GM21360 (cell line): ENCODE results near the gene SIPA1L3.
"Not testable (repeated sequence)": the region's sequence is repeated elsewhere in the genome, so short reads cannot be mapped to it uniquely, and the experiment has no call there.

ENCODE experiments used
- ATAC-seq: cut with Tn5 transposase; IDR thresholded peaks from one replicate; pipeline ENCODE4 v1.9.1; 2021; ENCODE audit warnings: mild to moderate bottlenecking, moderate library complexity; ENCODE audit not compliant: unreplicated experiment

The SIPA1L3 gene

DNA sequence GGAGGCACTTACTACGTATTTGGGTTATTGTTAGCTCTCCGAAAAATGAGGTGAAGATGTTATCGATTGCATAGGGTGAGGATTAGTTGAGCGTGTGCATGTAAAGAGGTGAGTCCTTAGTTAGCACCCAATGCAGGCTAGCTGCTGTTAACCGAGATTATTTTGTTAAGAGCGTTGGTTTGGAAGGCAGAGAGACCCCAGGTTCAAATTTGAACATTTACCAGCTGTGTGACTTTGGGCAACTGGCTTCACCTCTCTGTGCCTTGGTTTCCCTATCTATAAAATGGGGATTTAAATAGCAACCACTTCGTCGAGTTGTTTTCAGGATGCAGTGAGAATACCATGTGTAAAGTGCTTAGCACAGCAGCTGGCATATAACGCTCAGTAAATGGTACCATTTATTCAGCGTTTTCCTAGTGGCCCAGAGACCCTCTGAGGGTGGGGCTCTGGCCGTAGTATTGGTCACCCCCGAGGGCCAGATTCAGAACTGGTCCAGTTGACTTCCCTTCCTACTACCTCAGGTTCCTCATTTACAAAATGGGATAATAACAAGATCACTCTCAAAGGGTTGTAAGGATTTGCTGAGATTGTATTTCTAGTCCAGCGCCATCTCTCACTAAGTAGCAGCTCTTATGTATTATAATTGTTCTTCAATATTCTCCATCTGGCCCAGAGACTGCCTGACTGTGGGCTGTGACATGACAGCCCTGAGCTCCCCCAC, 887 bp downstream of the SIPA1L3 start:
- ATAC-seq, result no peak

DNA sequence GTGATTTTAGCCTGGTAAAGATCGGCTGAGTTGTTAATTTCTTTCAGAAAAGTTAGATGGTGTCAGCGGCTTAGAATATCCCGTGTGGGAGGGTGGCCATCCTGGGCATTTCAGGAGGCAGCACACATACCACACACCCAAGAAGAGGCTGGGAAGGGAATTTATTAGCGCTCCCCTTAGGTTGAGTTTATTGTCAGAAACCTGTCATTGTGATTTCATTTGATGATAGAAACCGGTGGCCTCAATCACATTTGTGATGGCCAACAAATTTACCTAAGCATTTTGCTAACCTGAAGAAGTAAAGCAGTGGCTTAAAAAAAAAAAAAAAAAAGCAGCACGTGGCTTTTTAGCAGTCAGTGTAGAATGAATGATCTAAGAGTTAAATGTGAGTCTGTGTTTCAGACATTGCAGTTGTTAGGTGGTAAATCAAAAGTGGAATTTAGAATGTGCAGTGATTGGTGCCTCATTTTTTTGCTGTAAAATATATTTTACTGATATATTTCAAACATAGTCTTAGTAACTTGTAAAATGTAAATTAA, 2.7 kb downstream of the SIPA1L3 start:
- ATAC-seq, result no peak

DNA sequence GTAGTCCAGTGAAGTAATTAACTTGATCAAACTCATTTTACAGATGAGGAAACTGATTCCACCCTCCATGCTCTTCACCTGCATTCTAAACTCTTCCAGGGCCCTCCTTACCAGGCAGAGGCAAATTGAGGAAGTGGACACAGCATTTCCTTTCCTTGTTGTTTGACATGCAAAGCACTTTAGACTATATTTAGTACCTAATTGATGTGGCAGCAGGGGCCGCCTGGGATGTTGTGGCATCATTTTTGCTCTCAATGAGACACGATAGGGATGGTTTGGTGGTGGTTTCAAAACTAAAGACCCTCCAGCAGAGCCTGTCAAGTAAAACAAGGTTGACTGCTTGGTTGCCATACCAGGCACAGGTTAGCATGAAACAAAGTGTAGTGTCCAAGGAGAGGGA, 7.9 kb downstream of the SIPA1L3 start:
- no peak for ATAC-seq

DNA sequence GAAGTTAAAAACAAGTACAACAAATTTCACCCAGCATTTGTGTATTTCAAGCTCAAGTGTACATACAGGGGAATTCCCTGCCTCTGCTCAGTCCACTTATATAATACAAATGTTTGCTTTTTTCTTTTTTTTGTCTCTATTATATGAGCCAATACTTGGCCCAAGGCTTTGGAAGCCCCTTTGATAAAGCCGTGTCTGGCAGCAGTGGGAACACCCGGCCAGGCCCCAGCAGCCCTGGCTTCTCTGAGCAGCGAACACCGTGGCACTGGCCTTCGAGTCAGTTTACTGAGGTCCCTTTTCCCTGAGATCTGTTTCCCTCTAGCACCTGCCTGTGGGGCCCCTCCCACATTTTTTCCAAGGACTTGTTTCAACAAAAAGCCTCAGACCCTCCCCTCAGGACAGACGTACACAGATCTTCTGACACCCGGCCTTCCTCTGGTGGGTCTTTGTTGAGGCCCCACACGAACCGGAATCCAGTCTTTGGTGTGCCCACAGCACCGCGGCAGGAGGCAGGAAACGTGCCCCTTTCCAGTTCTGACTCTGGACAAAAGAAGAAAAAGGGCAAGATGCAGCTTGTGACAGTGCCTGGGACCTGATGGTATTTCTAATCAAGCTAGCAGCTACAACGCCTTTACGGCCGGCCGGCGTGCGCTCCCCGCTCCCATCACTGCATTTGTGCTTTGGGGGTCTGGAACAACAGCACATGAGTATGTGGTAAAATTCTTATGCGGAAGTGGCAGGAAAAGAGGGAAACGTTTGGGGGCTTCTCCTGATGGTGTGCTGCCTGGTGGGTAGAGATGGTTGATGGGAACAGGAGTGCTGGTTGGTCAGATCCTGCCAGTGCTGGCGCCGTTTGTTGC, 13.8 kb downstream of the SIPA1L3 start:
- ATAC-seq, result no peak

DNA sequence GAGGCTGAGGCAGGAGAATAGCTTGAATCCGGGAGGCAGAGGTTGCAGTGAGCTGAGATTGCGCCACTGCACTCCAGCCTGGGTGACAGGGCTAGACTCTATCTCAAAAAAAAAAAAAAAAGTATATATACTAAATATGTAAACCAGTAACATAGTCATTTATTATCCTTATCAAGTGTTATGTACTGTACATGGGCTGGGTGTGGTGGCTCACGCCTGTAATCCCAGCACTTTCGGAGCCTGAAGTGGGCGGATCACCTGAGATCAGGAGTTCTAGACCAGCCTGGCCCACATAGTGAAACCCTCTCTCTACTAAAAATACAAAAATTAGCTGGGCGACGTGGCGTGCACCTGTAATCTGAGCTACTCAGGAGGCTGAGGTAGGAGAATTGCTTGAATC, 17.6 kb downstream of the SIPA1L3 start:
- not testable (repeated sequence) for ATAC-seq

DNA sequence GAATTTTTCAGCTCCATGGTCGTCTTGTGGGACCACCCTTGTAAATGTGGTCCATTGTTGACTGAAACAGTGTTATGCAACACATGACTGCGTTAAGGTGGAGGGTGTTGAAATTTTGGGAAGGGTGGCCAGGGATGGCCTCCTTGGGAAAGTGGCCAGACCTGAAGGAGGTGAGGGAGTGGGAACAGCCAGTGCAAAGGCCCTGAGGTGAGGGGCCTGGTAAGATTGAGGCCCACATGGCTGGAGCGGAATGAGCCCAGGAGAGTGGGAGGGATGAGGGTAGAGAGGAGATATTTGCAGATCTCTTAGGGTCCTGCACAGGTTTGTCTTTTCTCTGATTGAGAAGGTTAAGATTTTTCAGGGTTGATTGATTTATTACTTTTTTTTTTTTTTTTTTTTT, 18.2 kb downstream of the SIPA1L3 start:
- ATAC-seq, result no peak

DNA sequence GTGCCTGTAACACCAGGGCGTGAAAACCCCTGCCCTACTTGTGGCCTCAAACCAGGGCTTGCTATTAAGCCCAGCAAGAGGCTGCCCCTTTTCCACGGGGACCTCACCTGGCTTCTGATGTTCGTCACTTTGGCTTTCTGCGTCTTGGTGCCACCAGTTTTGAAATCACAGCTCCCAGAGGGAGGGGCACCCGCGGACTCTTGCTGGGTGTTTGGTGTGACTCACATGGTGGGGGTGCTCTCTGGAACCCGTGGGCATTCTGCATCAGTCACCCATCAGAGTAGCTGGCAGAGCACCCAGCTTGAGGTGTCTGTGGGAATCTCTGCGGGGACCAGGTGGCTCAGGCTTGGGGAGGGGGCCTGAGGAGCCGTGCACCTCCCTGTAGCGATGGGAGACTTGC, 19.2 kb downstream of the SIPA1L3 start:
- no peak for ATAC-seq

DNA sequence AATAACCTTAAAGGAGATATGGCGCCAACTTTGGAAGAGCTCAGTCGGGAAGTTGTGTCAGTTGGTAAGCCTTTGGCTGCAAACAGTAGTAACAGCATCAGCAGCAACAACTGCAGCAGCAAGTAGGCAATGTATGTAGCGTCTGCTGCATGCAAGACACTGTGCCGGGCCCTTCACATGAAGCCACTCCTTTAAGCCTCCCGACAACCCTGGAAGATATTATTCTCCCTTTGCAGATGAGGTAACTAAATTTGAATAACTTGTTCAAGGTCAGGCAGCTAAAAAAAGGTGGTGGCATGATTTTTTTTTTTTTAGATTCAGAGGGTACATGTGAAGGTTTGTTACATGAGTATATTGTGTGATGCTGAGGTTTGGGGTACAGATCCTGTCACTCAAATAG, 19.7 kb downstream of the SIPA1L3 start:
- no peak for ATAC-seq

DNA sequence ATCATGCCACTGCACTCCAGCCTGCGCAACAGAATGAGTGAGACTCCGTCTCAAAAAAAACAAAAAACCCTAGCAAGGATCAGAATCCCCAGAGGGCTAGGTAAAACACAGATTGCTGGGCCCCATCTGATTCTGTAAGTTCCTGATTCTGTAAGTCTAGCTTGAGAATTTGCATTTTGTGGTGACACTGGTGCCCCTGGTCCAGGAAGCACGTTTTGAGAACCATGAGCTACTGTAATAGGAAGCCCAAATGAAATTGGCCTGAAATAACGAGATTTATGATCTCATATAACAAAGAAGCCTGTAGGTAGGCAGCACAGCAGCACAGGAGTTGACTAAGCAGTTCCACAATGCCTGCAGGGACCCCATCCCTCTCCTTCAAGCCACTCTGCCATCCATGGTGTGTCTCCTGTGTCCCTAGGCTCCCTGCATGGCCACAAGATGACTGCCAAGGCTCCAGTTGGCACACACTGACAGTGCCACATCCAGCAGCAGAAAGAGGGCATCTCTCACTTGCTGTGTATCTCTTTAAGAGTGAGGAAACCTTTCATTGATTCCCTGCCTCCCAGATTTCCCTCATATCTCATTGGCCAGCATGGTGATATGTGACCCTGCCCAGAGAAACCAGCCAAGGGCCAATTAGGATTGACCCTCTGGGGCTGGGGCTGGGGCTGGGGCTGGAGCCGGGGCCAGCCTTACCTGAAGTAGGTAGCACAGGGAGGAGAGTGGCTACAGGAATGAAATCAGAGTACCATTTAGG, 21.7 kb downstream of the SIPA1L3 start:
- peak; percentile 52 for ATAC-seq

DNA sequence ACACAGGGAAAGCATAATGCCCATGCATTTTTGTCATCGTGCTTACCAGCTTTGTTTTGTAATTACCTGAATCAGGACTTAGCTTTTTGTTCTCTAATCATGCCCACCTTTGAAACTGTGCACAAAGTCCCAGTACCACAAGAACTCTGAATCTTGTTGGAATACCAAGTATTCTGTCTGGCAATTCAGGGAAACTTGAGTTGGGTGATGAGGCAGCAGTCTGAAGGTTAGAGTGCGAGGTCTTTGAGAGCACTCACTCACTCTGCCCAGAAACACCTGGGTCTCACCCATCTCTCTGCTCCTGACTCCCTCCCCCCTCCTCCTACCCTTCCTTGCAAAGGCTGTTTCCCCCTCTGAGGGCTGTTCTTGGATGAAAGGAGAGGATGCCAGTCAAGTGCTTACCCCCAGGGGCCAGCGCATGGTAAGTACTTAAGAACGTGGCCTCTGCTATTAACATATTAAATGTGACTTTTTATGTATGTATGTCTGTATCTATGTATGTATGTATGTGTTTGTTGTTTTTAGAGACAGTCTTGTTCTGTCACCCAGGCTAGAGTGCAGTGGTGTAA, 22.4 kb downstream of the SIPA1L3 start:
- ATAC-seq, result no peak

DNA sequence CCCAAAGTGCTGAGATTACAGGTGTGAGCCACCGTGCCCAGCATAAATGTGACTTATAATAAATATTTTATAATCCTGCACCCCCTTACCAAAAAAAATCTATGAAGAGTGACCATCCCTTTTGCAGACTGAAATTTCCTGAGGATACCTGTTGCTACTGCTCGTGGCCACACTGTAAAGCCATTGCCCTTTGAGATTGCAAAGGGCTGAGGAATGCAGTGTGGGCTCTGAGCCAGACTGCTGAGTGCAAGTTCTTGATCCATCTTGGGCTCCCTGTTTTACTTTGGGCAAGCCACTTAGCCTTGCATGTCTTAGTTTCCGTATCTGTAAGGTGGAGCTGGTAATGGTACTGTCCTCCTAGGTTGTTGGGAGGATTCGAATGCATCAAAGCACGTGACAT, 23.4 kb downstream of the SIPA1L3 start:
- ATAC-seq, result no peak

DNA sequence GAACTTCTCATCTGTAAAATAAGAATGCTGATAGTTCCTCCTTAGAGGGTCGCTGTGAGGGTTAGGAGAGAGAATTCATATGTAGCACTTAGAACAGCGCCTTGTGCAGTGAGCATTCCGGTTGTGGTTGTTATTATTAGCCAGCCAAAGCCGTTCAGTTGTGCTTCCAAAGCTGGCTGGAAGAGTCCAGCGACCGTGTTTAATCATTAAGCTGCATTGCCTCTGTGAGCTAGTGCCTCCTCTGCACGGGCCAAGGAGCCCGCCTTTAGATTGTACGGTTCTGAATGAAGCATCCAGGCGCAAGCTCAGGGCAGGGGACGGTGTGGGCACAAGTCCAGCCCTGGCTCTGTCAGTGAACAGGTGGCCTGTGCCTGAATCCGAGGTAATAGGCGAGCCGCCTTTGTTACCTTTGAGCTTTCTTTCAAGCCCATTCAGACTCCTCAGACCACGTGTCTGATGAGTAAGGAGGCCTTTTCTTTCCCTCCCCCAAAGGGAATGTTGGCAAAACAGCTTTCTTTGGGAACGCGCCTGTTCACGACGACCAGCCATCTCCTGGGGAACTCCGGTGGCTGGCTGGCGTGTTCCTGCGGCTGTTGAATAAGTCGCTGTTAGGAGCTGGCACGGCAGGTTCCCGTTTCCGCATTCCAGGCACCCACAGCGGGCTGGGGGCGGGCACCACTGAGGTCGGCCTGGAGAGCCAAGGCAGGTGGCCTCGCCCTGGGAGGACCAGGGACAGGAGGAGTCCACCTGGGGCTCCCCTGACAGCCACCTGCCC, 25.1 kb downstream of the SIPA1L3 start:
- no peak for ATAC-seq

DNA sequence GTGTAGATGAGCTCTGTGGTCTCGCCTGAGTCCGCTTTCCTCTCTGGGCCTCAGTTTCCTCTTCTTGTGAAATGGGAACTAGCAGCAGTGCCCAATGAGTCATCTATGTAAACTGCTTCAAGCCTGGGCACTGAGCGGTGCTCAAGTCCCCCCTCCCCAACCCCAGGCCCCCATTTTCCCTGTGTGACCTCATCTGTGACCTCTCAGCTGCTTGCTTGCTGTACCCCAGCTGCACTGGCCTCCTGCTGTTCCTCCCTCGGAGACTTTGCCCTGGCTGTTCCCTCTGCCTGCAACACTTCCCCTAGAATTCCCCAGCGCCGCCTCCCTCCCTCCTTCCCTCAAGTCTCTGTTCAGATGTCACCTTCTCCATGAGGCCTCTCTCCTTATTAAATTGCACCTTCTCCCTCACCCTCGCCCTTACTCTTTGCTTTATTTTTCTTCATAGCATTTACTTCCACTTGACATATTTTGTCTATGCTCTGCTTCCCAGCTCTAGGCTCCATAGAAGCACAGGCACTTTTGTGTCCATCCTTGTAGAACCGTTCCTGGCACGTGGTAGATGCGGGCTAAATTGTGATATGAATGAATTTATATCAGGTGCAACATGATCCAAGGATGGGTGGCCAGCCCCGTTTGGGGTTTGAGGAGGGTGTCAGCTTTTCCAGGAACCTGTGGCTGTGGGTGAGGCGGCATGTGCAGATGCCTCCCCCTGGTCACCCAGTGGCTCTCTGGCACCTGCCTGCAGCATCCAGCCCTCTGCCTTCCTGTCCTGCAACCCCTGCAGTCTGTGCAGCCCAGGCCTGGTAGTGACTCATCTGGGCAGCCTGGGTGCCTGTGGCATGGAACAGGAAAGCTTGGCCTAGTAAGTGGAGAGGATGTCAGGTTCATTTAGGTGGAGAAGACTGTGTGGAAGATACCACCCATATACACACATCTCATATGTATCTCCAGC, 26.3 kb downstream of the SIPA1L3 start:
- no peak for ATAC-seq

DNA sequence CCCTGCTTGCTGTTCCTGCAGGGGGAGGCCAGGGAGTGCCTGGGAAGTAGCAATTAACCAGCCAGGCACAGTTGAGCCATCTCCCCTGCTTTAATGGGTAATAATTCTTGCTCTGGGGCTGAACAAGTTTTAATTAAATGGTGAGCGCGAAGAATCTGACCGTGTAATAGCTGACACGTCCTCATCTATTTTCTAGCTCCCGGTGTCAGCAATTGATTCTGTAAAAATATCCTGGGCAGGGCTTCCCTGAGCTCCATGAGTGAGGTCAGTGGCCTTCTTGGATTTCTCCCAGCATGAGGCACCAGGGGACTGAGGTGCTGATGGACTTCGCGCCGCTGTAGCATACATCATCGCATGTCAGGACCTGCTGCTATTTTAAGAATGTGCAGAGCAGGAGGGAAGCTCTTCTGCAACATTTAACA, 26.9 kb downstream of the SIPA1L3 start:
- no peak for ATAC-seq

DNA sequence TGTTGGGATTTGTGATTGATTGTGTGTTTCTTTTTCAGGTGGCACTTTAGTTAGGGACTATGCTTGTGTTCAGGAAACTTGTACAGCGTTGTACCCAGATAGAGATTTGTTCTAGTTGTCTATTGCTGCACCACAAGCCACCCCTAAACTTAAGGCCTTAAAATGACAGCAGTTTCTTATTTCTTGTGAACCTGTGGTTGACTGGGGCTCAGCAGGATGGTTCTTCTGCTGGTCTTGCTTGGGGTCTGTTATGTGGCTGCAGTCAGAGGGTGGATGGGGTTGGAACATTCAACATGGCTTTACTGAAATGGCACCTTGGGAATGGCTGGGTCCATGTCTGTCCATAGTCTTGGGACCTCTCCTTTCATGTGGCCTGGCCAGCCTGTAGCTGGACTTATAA, 28.3 kb downstream of the SIPA1L3 start:
- no peak for ATAC-seq

DNA sequence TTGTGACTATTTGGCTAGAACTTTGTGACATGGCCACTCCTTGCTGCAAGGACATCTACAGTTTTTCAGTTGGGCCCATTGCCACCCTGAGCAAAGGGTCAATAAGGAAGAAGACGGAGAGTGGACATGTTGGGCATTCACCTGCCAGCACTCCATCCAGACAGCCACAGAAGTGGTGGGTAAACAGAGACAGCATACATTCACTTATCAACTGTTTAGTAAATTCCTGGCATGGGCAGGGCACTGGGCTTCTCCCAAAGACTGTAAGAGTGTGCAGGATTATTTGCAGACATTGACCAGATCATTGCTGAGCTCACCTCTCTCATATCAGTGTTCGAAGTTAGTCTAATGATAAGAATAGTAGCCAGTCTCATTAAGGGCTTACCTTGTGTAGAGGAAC, 29.2 kb downstream of the SIPA1L3 start:
- no peak for ATAC-seq

DNA sequence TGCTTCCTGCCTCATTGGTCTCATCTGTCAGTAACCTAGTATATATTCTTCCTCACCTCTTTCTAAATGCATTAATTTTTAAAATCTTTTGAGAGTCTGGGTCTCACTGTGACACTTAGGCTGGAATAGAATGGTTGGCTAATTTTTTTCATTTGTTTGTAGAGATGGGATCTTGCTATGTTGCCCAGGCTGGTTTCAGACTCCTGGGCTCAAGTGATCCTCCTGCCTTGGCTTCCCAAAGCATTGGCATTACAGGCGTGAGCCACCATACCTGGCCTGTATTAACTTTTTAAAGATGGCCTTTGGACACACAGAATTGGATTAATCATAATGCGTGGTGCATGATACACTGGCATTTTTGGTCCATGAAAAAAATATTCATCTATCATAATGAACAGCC, 29.9 kb downstream of the SIPA1L3 start:
- ATAC-seq, result no peak

DNA sequence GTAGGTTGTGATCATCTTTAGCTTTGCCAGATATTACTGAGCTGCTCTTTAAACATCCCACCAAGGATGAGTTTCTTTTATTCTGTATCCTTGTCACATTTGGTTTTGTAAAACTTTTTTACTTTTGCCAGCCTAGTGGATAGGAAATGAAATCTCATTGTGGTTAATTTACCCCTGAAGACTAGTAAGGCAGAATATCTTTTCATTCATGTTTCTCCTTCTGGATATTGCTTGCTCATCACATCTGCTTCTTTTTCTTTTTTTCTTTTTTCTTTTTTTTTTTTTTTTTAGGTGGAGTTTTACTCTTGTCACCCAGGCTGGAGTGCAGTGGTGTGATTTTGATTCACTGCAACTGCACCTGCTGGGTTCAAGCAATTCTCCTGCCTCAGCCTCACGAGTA, 31.3 kb downstream of the SIPA1L3 start:
- ATAC-seq, result no peak
